HG03280 (cell line): ENCODE data around the gene ZNHIT6.

Experiments used
- ATAC-seq: cut with Tn5 transposase; IDR thresholded peaks from one replicate; pipeline ENCODE4 v1.9.1; 2021; ENCODE audit warnings: mild to moderate bottlenecking, moderate library complexity; ENCODE audit not compliant: unreplicated experiment

Gene ZNHIT6

GRCh38 chr1:85599681-85600080, 108.6 kb downstream of the ZNHIT6 start:
- no peak for ATAC-seq
